Uterus (tissue), 4 donors: ENCODE measurements around the gene BACE2. TPM values are rescaled to one million over a fixed set of nuclear protein-coding genes. Genes with fewer than 3 reads are reported as not detected.

Experiments used
- DNase-seq, 2 donors: peaks; one replicate each; pipeline ENCODE4 v3.0.0-alpha.2; 2019 to 2020
- H3K27ac ChIP-seq, 2 donors: fragments of 200-600 bp; sonication (generic); 1 replicate in 1 of 2; 2 replicates in 1 of 2; pipeline ENCODE4 v1.5.1; 2016 to 2018
- H3K27me3 ChIP-seq, 2 donors: fragments of 200-600 bp; sonication (generic); one replicate each; pipeline ENCODE4 v1.5.1; 2018 to 2019; ENCODE audit warnings: control low read depth in 1 of 2
- H3K36me3 ChIP-seq, 2 donors: fragments of 200-600 bp; sonication (generic); one replicate each; pipeline ENCODE4 v1.5.1; 2019; ENCODE audit warnings: control low read depth in 1 of 2
- H3K4me1 ChIP-seq, 2 donors: fragments of 200-600 bp; sonication (generic); one replicate each; pipeline ENCODE4 v1.5.1; 2018 to 2019; ENCODE audit warnings: control low read depth in 1 of 2
- H3K4me3 ChIP-seq, 2 donors: fragments of 200-600 bp; sonication (generic); 1 replicate in 1 of 2; 2 replicates in 1 of 2; pipeline ENCODE4 v1.5.1; 2018 to 2019; ENCODE audit warnings: mild to moderate bottlenecking in 1 of 2
- H3K9me3 ChIP-seq, 2 donors: fragments of 200-600 bp; sonication (generic); one replicate each; pipeline ENCODE4 v1.5.1; 2019; ENCODE audit warnings: control low read depth in 1 of 2
- POLR2A ChIP-seq, 2 donors: fragments of 450-650 bp; IDR thresholded peaks; one replicate each; pipeline ENCODE4 v1.6.1; 2016; ENCODE audit warnings: antibody characterized with exemption in 2 of 2, mild to moderate bottlenecking in 1 of 2, moderate library complexity in 1 of 2
- intact Hi-C: fragments of 100-400 bp; cut with DNase I; formaldehyde crosslinking; loops from one replicate; pipeline ENCODE4 v1.15.1; 2023; ENCODE audit warnings: low total_unique reads
- total RNA-seq, 4 donors: library from RNA; depleted of rRNA in 3 of 4; stranded (reverse); fragments of >200 nt in 3 of 4; gene quantifications; one replicate each; pipeline versions ENCODE4 v1.1.0 to v1.2.4, GENCODE V29; 2014 to 2023
- TF ChIP-seq, protein P1 (sequence below), 4 experiments: fragments of 200-600 bp in 2 of 4; fragments of 450-650 bp in 2 of 4; sonication (generic) in 2 of 4; IDR thresholded peaks; one replicate each; pipeline ENCODE4 v1.5.1; 2016 to 2019; ENCODE audit warnings: antibody characterized with exemption in 4 of 4, mild to moderate bottlenecking in 2 of 4, moderate library complexity in 1 of 4
- donor health status: DM: yes; HTN: yes; CAD: no.

BACE2 gene
- total RNA-seq, 4 donors from 2014 or later = 22.8 to 98.8 (median 76.5) TPM

DNA sequence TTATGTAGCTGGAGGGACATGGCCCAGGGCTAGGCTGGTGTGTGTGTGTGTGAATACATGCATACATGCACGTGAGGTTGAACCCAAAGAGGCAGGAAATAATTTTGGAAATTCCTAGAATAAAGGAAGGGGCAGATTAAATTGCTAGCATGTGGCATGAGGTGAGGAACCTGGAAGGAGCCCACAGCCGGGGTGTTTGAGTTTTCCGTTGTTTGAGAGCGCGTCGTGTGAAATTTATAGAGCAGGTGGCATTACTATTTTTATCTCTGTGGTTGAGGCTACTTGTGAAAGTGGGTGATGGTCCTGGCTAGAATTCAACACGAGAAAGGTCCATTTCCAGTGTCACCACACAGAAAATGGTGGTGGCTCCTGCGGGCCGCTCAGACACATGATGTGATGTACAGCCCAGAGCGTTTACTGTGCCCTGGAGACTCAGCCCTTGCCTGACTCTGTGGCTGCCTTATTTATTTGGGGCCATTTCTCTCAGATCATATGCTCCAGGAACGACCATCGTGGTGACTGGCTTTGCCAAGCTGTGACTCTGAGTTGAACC lies 48.0 kb downstream of the BACE2 start:
- TF ChIP-seq POLR2A (IDR thresholded peaks at IDR 0.05) = no peak
- TF ChIP-seq, protein P1, sequence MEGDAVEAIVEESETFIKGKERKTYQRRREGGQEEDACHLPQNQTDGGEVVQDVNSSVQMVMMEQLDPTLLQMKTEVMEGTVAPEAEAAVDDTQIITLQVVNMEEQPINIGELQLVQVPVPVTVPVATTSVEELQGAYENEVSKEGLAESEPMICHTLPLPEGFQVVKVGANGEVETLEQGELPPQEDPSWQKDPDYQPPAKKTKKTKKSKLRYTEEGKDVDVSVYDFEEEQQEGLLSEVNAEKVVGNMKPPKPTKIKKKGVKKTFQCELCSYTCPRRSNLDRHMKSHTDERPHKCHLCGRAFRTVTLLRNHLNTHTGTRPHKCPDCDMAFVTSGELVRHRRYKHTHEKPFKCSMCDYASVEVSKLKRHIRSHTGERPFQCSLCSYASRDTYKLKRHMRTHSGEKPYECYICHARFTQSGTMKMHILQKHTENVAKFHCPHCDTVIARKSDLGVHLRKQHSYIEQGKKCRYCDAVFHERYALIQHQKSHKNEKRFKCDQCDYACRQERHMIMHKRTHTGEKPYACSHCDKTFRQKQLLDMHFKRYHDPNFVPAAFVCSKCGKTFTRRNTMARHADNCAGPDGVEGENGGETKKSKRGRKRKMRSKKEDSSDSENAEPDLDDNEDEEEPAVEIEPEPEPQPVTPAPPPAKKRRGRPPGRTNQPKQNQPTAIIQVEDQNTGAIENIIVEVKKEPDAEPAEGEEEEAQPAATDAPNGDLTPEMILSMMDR (IDR thresholded peaks at IDR 0.05) = no peak
- Histone ChIP-seq H3K36me3 (no peaks in the 10 kb centered on the region), H3K27me3 (no peaks in the 10 kb centered on the region), H3K4me1 (no peaks in the 10 kb centered on the region), H3K27ac (no peak overlapping the region), H3K4me3 (no peak overlapping the region), H3K9me3 (no peaks in the 10 kb centered on the region)
- intact Hi-C loops = no loop called here
- no peak for DNase-seq

DNA sequence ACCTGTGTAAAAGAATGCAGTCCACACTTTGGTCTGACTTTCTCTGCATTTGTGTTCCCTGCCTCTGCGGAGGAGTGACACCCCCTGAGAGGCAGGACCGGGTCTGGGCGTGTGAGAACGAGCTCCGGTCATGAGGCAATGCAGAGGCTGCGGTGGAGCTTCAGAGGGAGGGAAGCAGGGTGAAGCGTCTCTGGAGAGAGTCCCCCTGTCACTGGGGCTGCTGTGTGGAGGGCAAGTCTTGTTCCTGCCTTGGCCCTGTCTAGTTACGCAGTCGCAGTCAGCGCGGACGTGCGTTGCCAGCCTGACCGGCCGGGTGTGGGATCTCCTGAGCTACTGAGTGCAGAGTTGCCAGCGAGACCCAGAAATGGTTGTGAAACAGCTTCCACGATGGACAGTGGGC lies 48.5 kb downstream of the BACE2 start:
- Histone ChIP-seq H3K27me3 (no peaks in the 10 kb centered on the region), H3K27ac (no peak overlapping the region)

DNA sequence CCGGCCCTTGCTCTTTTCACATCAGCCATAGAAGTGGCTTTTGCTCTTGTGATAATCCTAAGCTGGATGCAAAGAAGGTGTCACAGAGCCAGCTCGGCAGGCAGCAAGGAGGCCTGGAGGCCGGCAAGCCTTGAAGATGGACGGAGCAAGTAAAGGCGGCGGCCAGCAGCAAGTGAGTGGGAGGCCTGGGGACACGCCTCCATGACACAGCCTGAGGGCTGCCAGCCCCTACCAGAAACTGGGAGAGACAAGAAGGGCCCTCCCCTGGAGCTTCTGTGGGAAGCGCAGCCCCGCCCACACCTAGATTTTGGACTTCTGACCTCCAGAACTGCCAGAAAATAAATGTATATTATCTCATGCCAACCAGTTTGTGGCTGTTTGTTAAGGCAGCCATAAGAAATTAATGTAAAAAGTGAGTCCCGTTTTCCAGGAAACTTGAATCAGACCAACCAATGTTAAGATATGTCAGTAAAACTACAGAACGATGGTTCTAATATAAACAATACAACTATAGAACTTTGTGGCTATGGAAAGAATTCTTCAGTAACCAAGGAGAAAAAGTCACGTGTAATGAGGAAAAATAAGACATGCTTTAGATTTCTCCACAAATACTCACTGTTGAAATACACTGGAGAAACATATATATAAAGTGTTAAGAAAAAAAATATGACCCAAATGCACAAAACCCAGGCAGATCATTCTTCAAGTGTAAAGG lies 49.9 kb downstream of the BACE2 start:
- TF ChIP-seq, protein P1 (IDR thresholded peaks at IDR 0.05) = no peak
- no peak for TF ChIP-seq POLR2A (IDR thresholded peaks at IDR 0.05)
- no peak overlapping the region for H3K27ac ChIP-seq
- no peaks in the 10 kb centered on the region for H3K4me1 ChIP-seq
- H3K9me3 ChIP-seq = no peaks in the 10 kb centered on the region
- intact Hi-C loops = no loop called here
- no peak overlapping the region for H3K4me3 ChIP-seq
- no peaks in the 10 kb centered on the region for H3K27me3 ChIP-seq
- H3K36me3 ChIP-seq = no peaks in the 10 kb centered on the region
- peak in 1 of 2 donors; percentile 38 for DNase-seq

More for the DNA sequence above, 48.5 kb downstream of the BACE2 start:
- Histone ChIP-seq H3K4me1 (no peaks in the 10 kb centered on the region), H3K36me3 (no peaks in the 10 kb centered on the region), H3K4me3 (no peak overlapping the region), H3K9me3 (no peaks in the 10 kb centered on the region)
- DNase-seq = no peak
- intact Hi-C loops = no loop called here
- TF ChIP-seq, protein P1 (IDR thresholded peaks at IDR 0.05) = no peak
- TF ChIP-seq POLR2A (IDR thresholded peaks at IDR 0.05) = no peak

DNA sequence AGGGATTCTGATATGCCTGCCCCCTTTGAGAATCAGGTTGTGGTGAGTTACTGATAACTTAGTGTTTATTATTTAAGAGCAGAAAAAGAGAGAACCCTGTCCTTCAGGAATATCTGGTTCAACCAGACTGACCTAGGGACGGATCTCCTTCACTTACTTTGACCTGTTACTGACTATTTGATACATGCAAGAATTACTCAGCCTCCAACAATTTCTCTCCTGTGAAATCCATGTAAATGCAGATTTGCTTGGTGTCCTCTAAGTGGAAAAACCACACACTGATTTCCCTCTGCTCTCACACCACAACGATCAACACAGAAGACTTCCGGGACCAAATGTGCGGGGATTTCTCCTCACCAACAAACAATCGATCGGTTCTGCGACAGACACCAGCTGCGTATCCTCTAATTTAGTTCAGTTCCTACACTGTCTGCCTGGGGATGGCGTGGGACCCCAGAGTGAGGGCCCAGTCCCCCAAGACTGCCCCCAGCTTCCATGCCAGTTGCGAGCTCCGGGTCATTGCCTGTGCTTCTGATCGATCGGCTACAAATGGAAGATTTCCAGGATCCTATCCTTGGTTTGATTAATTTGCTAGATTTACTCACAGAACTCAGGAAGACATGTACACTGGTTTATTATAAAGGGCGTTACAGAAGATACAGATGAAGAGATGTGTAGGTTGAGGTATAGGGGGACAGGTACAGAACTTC lies 51.7 kb downstream of the BACE2 start:
- TF ChIP-seq POLR2A (IDR thresholded peaks at IDR 0.05) = no peak
- TF ChIP-seq, protein P1 (IDR thresholded peaks at IDR 0.05) = no peak
- intact Hi-C loops = no loop called here
- no peaks in the 10 kb centered on the region for H3K9me3 ChIP-seq
- H3K4me3 ChIP-seq = no peak overlapping the region
- no peaks in the 10 kb centered on the region for H3K36me3 ChIP-seq
- H3K27me3 ChIP-seq = no peaks in the 10 kb centered on the region
- no peak overlapping the region for H3K27ac ChIP-seq
- DNase-seq = no peak
- no peaks in the 10 kb centered on the region for H3K4me1 ChIP-seq

DNA sequence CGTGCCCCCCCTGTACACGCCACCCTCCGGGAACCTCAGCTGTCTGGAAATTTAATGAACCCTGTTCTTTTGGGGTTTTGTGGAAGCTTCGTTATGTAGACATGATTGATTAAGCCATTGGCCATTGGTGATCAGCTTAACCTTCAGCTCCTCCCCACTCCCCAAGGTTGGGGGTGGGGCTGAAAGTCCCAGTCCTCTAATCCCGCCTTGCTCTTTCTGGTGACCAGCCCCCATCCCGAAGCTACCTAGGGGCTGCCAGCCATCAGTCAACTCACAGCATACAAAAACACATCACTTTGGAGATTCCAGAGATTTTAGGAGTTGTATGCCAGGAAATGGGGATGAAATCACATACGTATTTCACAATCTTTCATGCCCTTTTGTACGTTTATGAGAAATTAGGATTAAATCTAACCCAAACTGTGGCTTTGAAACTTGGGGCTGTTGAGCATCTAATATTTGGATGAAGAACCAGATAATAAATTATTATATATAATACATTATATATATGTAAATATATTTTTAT lies 52.3 kb downstream of the BACE2 start:
- TF ChIP-seq, protein P1 (IDR thresholded peaks at IDR 0.05) = no peak
- TF ChIP-seq POLR2A (IDR thresholded peaks at IDR 0.05) = no peak
- DNase-seq = no peak
- H3K27ac ChIP-seq = no peak overlapping the region
- H3K9me3 ChIP-seq = no peaks in the 10 kb centered on the region
- H3K36me3 ChIP-seq = no peaks in the 10 kb centered on the region
- no peaks in the 10 kb centered on the region for H3K4me1 ChIP-seq
- intact Hi-C loops = no loop called here
- no peak overlapping the region for H3K4me3 ChIP-seq
- no peaks in the 10 kb centered on the region for H3K27me3 ChIP-seq
